Progenitor cell of endocrine pancreas (in vitro differentiated cells): Measurements from ENCODE around the gene HSD17B14. TPM values are rescaled to one million over a fixed set of nuclear protein-coding genes. Genes with fewer than 3 reads are reported as not detected.
"Not testable (repeated sequence)": the region's sequence is repeated elsewhere in the genome, so short reads cannot be mapped to it uniquely, and the experiment has no call there.

Source experiments
- DNase-seq: peaks from one replicate; pipeline ENCODE4 v3.0.0; 2021; ENCODE audit warnings: low spot score; ENCODE audit not compliant: unreplicated experiment
- H3K27ac Mint-ChIP-seq: 2 replicates; pipeline ENCODE4 v1.8.0; 2021; ENCODE audit warnings: mild to moderate bottlenecking, moderate library complexity, mixed read lengths
- H3K27me3 Mint-ChIP-seq: 2 replicates; pipeline ENCODE4 v1.8.0; 2021; ENCODE audit warnings: mixed read lengths
- H3K36me3 Mint-ChIP-seq: 2 replicates; pipeline ENCODE4 v1.8.0; 2022; ENCODE audit warnings: mixed read lengths; ENCODE audit not compliant: insufficient read depth
- H3K4me1 Mint-ChIP-seq: 2 replicates; pipeline ENCODE4 v1.8.0; 2021; ENCODE audit warnings: low read depth, mixed read lengths
- H3K4me3 Mint-ChIP-seq: 2 replicates; pipeline ENCODE4 v1.8.0; 2021; ENCODE audit warnings: low read depth, mild to moderate bottlenecking, moderate library complexity, mixed read lengths
- H3K9me3 Mint-ChIP-seq: 2 replicates; pipeline ENCODE4 v1.8.0; 2021; ENCODE audit warnings: low read depth, mixed read lengths
- CTCF ChIP-seq: fragments of 200-600 bp; sonication (generic); IDR thresholded peaks from one replicate; pipeline ENCODE4 v1.5.0; 2021; ENCODE audit warnings: antibody characterized with exemption, mild to moderate bottlenecking; ENCODE audit not compliant: unreplicated experiment
- total RNA-seq: library from RNA; stranded (reverse); gene quantifications from 2 replicates; pipeline ENCODE4 v1.2.1, GENCODE V29; 2021

Gene HSD17B14
- total RNA-seq, 1 donor from 2014 or later, result 20.5 TPM

GRCh38 chr19:48852292-48852691, 16.0 kb upstream of the HSD17B14 start:
- Mint-ChIP-seq H3K27ac (no peak overlapping the region), H3K9me3 (no peaks in the 10 kb centered on the region), H3K36me3 (no peaks in the 10 kb centered on the region), H3K4me3 (no peak overlapping the region), H3K27me3 (no peaks in the 10 kb centered on the region), H3K4me1 (peaks cover 2% of the 10 kb centered on the region)
- DNase-seq, result no peak
- TF ChIP-seq CTCF, result no peak

GRCh38 chr19:48846659-48847058, 10.4 kb upstream of the HSD17B14 start:
- DNase-seq, H3K36me3 Mint-ChIP-seq, H3K4me3 Mint-ChIP-seq, H3K9me3 Mint-ChIP-seq, H3K27ac Mint-ChIP-seq, H3K4me1 Mint-ChIP-seq, H3K27me3 Mint-ChIP-seq: not testable (repeated sequence)

- Mint-ChIP-seq H3K4me1 (peaks cover 3% of the 10 kb centered on the region), H3K27ac (no peak overlapping the region), H3K36me3 (peaks cover 5% of the 10 kb centered on the region), H3K4me3 (no peak overlapping the region), H3K9me3 (no peaks in the 10 kb centered on the region), H3K27me3 (no peaks in the 10 kb centered on the region)
- no peak for DNase-seq
- TF ChIP-seq CTCF, result no peak
Measured at GRCh38 chr19:48845384-48845783, 9.1 kb upstream of the HSD17B14 start.

- no peak for DNase-seq
- no peaks in the 10 kb centered on the region for H3K27me3 Mint-ChIP-seq
- peaks cover 3% of the 10 kb centered on the region for H3K4me1 Mint-ChIP-seq
- H3K4me3 Mint-ChIP-seq, result no peak overlapping the region
- no peak overlapping the region for H3K27ac Mint-ChIP-seq
- no peak for TF ChIP-seq CTCF
- no peaks in the 10 kb centered on the region for H3K9me3 Mint-ChIP-seq
- peaks cover 5% of the 10 kb centered on the region for H3K36me3 Mint-ChIP-seq
Measured at GRCh38 chr19:48844472-48844871, 8.2 kb upstream of the HSD17B14 start.

GRCh38 chr19:48842789-48843162, 6.5 kb upstream of the HSD17B14 start:
- H3K9me3 Mint-ChIP-seq, result no peaks in the 10 kb centered on the region
- peaks cover 5% of the 10 kb centered on the region for H3K36me3 Mint-ChIP-seq
- peak; percentile 81 for TF ChIP-seq CTCF
- DNase-seq, result peak; percentile 37
- no peak overlapping the region for H3K4me3 Mint-ChIP-seq
- peak overlapping the region; percentile 16 for H3K27ac Mint-ChIP-seq
- no peaks in the 10 kb centered on the region for H3K27me3 Mint-ChIP-seq
- peaks cover 4% of the 10 kb centered on the region for H3K4me1 Mint-ChIP-seq

- H3K27me3 Mint-ChIP-seq, result no peaks in the 10 kb centered on the region
- peaks cover 8% of the 10 kb centered on the region for H3K4me1 Mint-ChIP-seq
- no peak for DNase-seq
- H3K27ac Mint-ChIP-seq, result no peak overlapping the region
- no peaks in the 10 kb centered on the region for H3K9me3 Mint-ChIP-seq
- TF ChIP-seq CTCF, result no peak
- H3K4me3 Mint-ChIP-seq, result no peak overlapping the region
- peaks cover 5% of the 10 kb centered on the region for H3K36me3 Mint-ChIP-seq
Measured at GRCh38 chr19:48841571-48841970, 5.3 kb upstream of the HSD17B14 start.
